HS-5 (cell line): Measurements from ENCODE around the gene SLC30A3.
"Not testable (repeated sequence)": the region's sequence is repeated elsewhere in the genome, so short reads cannot be mapped to it uniquely, and the experiment has no call there.

Experiments
- DNase-seq: peaks from one replicate; pipeline ENCODE4 v3.0.0-alpha.2; 2012; ENCODE audit warnings: low read depth

SLC30A3 gene

DNA sequence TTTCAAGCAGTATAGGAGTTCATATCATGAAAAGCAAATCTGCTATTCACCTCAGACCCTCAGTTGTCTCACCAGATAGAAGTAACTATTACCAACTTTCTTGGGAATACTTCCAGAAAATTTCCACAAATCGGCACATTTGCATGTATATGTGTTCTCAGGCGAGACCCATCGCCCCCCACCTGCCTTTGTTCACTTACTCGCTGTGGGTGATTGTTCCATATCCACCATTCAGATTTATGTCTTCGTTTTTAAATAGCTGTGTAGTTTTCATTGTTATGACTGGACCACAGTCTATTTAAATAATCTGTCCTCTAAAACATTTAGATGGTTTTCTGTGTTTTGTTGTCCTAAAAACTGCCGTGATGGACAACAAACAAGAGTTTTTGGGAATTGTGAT is 22.6 kb upstream of the SLC30A3 start:
- no peak for DNase-seq

DNA sequence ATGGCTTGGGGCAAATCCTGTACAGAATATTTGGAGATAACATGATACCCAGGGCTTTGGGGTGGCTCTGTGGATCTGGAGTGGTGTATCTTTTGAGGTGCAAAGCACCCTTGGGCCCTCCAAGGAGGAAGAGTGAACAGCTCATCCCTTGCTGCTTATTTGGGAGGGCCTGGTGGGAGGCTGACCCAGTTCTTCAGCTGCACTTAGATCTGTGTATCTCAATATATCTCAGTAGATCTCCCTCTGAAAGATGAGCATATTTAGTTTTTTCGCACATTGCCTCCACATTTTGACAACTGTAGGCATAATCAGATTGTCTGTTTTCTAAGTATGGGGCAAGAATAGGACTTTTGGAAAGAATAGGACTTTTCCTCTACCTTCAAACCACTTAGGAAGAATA is 22.1 kb upstream of the SLC30A3 start:
- no peak for DNase-seq

DNA sequence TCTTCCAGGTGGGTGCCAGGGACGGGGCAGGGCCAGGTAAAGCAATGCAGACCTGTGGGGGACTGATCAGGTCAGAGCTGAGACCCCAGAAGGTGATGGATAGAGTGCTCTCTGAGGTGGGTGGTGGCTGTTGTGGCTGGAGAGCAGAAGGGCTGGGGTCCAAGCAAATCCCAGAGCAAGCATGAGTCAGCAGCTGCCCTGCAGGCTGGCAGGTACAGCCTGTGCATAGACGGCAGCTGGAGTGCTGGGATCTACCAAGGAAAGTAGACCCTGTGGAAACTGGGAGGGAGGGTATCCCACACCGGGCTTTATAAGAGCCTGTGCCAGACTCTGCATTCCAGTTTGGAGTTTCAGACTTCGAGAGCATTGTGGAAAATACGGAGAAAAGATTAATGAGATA is 20.0 kb upstream of the SLC30A3 start:
- DNase-seq = no peak

DNA sequence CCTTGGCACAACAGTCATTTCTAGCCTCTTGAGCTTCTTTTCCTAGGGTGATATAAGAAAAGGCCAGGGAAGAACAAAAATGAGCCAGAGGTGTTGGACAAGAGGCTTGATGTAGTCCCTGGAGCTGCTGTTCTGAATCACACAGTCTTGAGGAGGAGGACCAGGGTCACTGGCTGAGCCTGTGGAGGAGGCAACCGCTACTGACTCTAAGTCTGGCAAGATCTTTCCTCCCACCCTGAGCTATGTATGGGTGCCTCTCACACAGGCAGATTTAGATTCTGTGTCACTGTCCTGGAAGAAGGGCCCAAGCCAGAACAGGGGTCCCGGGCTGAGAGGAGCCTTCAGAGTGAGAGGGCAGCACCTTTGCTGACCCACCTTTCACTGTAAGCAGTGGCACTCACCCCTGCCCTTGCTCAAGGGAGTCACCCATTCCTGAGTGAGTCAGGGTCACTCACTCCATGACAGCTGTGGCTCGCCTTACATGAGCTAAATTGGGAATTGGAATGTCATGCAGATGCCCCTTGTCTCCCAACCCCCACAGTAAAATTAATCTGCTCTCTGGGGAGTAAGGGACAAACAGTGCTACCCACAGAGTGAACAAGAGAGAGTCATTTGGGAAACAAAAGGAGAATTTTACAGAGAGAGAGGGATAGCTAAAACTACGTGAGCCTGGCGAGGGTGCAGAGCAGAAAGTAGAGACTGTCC is 19.2 kb upstream of the SLC30A3 start, which contains the start of gene TRIM54:
Gene TRIM54 (plus strand): TSS at position 575 of the 705 bp plus-strand sequence. CDS start 303 bp downstream, outside the sequence.
- no peak for DNase-seq

DNA sequence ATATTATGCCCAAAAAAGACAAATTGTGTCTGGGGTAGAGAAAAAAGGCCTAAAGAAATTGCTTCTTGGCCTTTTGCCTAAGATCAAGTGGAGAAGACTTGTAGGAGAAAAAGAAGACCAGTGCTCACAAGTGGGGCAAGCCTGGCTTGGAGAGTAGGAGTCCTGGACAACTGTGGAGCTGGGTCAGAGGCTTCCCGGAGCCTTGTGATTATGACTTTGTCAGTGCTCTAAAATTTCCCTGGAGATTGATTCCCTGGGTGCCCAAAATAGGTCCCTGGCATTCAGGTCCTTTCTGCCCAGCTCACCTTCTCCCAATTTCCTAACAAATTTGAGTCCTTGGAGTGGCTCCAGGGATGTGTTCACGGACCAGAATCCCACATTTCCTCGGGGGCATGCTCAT is 18.6 kb upstream of the SLC30A3 start:
- no peak for DNase-seq

DNA sequence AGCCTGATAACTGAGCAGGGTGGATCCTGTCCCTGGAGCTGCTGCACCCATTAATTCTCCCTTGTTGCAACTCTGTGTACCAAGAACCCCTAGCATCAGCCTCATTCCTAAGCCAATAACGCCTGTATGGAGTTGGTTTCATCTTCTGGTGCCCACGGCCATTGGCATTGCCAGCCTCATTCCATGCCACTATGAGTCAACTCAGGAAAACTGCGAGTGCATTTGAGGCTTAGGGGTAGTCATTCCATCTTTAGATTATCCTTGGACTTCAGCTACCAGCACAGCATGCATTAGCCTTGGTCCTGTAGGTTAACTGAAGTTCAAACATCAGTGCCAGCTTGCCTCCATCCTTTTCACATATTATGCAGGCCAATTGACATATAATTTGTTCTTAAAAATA is 18.0 kb upstream of the SLC30A3 start:
- DNase-seq = no peak

DNA sequence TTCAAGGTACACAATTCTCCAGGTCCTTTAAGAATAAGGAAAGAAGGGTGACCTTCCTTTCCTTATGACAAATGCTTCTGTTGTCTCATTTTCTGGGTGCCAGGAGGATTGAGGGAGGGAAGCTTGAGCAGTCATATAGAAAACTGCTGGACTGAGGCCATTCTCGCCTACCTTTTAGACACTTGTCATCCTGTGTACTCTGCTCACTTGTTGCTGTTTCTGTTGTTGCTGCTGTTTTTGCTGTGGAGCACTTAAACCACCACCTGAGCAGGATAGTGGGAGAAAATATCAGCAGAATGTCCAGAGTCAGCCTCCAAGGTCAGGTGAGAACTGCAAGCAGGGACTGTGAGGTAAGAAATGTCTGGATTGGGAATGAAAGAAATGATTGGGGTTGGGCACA is 15.2 kb upstream of the SLC30A3 start:
- DNase-seq = no peak

DNA sequence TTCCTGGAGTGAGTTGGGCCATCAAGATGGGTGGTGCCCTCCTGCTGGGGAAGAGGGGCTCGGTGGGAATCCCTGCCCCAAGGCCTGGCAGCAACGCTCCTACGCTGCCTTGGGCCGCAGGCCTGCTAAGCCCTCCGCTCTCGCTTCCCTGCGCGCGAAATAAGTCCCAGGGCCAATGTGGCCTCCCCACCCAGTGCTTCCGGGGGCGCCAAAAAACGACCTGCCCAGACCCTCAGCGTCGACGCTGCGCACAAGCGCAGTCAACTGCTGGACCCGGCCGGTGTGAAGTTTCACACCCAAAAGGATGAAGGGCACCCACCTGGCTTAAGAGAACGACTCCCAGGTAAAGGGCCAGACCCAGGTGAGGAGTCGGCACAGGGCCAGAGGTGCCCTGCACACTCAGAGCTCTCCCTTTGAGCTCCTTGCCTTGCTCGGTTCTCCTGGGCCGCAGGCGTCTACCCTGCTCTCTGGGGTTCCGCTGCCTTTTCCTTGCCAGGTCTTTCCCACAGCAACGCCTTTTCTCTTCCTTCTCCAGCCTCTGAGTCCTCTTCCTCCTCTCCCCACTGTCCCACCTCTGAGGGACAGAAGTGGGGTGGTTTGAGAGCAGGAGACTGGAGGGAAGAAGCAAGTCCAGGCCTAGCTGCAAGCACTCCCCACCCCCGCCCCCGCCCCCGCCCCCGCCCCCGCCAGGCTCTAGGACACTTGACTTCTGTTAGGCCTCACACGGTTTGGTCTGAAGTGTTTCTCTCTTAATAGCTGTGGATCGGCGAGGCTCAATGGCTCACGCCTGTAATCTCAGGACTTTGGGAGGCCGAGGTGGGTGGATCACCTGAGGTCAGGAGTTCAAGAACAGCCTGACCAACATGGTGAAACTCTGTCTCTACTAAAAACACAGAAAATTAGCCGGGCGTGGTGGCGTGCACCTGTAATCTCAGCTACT is 12.6 kb upstream of the SLC30A3 start, which contains the start of gene DNAJC5G:
Gene DNAJC5G (plus strand): TSS at position 223 of the 940 bp plus-strand sequence. CDS start 1,296 bp downstream, outside the sequence.
- DNase-seq = no peak

DNA sequence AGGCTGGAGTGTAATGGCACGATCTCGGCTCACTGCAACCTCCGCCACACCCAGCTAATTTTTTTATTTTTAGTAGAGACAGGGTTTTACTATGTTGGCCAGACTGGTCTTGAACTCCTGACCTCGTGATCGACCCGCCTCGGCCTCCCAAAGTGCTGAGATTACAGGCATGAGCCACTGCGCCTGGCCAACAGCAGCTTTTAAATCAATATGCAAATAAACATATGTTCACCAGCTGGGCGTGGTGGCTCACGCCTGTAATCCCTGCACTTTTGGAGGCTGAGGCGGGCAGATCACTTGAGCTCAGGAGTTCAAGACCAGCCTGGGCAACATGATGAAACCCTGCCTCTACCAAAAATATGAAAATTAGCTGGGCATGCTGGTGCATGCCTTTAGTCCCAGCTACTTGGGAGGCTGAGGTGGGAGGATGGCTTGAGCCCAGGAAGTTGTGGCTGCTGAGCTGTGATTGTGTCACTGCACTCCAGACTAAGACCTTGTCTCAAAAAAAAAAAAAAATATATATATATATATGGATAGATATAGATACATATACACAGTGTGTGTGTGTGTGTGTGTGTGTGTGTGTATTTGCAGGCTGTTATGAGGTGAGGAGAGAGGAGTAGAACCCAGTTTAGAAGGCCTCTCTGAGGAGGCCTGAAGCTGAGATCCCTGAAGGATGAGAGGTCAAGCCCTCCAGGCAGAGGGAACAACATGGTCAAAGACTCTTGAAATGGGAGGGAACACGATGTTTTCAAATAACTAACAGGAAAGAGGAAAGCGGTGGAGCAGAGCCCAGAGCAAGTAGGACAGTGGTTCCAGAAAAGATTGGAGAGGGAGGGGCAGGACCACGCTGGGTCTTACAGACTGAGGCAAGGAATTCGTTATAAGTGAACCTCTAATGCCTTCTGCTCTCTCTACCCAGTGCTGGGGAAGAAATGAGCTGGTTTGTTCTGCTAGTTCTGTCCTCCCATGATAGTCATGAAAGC is 10.0 kb upstream of the SLC30A3 start:
- DNase-seq = not testable (repeated sequence)

DNA sequence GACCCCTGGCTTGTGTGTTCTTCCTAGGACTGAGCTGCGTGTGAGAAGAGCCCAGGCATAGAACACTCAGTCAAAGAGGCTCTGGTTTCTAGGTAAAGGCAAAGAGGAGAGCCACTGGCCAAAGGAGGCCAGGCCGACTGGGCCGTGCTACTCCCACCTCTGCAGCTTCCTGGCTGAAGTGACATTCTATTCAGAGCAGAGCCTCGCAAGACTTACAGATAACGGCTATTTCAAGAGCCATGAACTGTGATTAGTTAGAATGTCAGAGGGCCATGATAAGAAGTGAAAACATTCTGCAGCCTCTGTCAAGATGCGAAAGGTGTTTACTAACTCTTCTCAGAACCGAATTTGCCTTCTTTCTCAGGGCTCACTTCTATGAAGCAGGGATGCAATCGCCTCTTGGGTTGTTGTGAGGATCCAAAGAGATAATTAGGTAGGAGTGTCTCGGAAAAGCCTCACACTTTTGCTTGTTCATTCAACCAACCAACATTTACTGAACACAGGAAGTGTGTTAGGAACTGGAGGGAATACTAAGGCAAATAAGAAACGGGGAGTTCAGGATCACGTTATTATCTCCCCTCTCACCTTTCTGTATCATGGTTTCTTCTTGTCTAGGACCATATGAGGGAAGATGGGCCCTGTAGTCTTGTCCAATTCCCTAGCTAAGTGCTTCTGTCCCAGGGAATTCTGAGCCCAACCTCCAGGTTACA is 8.9 kb upstream of the SLC30A3 start:
- no peak for DNase-seq

DNA sequence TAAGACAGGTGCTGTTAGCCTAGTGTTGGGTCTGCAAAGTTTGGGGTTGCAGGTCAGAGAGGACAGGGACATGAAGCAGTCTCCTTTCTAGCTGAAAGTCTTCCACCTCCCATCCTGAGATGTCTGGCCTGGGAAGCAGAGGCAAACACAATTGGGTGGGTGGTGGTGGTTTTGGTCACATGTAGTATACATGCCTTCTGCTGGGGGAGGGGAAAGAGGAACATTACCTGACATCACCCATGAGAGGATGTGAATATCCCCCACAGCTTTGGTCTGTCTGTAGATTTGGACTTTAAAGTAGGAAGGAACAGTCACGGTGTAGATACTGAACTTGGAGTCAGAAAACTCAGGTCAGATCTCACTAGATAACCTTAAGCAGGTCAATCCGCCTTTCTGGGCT is 7.8 kb upstream of the SLC30A3 start:
- no peak for DNase-seq

DNA sequence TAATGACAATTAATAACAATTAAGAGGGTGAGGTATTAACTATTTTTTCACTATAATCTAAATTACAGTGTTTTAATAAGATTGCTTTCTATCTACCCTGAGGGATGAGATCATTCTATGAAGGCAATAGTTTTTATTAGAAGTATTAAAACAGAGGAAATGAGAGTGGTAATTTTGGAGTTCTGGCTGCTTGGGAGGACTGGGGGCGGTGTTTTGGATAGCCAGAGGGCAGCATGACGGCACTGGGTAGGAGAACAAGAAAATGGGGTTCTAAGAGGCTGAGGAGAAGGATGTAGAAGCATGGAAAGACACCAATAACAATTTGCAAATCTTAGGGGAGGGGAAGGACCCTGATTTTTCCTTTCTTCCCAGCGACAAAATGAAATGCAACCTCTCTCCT is 7.3 kb upstream of the SLC30A3 start:
- DNase-seq = no peak

DNA sequence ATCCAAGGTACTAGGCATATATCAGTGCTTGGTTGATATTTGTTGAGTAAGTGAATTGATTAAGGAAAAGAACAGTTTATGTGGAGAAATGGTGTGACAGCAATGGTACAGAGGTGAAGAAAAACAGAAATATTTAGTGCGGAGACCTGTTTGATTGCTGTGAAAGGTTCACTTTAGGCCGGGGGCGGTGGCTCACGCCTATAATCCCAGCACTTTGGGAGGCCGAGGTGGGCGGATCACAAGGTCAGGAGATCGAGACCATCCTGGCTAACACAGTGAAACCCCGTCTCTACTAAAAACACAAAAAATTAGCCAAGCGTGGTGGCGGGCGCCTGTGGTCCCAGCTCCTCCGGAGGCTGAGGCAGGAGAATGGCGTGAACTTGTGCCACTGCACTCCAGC is 5.4 kb upstream of the SLC30A3 start:
- DNase-seq = not testable (repeated sequence)

DNA sequence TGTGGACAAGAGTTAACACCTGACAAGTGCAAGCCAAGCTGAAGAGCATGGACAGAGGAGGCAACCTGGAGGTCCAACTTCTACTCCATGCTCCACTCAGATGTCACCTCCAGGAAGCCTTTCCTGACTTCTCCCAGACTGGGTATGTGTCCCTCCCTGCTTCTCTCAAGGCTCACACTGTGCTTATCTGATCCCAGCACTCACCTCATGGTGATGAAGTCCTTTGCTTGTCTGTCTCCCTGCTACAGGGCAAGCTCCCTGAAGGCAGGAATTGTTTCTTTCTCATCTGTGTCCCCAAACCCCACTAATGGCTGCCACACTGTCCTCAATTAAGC is 2.7 kb upstream of the SLC30A3 start:
- no peak for DNase-seq

DNA sequence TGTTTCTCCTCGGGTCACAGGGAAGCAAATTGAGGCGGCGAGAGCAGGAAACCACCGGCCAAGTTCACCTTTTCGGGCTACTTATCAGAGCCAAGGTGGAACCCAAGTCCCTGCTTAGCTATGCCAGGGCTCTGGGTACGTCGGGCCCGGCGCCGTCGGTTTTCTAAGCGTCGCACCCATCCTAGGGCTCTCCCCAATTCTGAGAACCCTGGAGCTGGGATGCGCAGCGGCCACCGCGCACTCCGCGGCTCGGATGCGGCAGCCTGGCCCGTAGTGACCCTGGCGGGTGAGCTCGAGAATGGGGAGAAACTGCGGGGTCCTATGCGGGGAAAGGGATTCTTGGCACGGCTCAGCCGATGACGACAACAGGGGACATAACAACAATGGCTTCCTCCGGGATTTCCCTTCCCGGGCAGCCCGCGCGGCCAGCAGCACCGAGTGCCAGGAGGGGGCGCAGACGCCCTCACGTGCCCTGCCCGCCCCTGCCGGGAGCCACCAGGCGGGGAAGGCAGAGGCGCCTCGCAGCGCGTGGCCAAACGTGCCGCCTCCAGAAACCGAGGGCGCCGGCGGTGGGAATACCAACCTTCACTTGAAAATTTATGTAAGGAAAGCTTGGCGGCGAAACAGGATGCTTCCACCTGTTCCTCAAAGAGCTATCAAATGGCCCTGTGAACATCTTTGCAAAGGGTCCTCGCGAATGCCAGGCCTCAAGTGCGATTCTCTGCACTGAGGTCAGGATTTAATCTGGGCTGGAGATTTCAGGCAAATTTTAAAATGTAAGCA is 2.1 kb upstream of the SLC30A3 start:
- no peak for DNase-seq

DNA sequence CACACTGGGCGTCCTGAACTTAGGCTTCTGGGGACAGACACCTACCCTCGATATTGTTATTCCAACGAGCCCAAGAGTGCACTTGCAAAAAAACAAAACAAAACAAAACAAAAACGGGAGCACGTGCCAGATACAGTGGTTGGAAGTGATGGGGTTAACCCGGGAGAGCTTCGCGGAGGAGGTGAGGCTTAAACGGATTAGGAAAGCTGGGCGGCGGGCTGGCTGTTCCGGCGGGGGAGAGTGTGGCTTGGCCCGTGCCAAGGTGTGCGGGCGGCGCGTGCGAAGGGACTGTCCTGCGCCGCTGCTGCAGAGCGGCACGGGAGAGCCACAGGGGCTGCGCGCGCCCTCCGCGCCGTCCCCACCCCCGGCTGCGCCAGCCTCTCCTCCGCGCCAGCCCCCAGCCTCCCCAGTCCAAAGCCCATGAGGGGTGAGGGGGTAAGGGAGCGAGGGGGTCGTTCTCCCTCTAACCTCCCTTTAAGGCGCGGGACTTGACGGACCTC is 1.5 kb upstream of the SLC30A3 start:
- no peak for DNase-seq

DNA sequence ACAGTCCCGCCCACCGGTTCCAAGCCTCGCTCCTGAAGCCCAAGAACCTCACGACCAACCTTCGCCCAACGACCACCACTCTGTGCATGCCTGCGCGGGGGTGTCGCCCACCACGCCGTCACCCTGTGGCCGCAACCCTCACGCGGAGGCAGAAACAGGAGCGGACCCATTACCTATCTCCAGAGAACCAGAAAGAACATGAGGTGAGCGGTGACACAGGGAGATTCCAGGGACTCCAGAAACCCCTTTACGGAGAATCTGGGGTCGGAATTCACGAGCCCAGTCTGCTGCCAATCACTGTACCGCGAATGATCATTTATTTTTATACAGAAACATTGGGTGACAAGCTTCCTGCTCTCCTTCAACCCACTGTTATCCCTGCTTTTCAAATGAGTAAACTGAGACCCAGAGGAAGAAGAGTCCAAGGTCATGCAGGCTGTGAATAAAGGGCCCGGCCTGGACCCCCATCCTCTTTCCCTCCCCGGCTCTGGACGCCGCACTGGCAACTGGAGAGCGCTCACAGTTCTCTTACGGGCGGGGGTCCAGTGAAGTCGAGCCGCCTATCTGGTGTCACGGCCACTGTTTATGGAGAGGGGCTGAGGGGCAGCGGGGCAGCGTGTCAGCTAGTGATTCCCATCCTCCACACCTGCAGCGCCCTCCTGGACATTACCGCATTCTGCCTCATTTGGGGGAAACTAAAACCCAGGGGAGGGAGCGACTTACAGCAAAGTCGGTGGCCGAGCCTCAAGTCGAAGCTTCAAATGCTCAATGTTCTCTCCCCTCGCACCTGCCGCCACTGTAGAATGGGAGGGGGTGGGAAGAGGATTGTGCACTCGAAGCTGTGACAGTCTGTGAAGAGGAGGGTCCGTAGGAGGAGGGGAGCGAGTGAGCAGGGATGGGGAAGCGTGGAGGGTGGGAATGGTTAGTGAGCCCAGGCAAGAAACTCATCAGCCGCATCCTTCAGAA is 723 bp upstream of the SLC30A3 start:
- no peak for DNase-seq

DNA sequence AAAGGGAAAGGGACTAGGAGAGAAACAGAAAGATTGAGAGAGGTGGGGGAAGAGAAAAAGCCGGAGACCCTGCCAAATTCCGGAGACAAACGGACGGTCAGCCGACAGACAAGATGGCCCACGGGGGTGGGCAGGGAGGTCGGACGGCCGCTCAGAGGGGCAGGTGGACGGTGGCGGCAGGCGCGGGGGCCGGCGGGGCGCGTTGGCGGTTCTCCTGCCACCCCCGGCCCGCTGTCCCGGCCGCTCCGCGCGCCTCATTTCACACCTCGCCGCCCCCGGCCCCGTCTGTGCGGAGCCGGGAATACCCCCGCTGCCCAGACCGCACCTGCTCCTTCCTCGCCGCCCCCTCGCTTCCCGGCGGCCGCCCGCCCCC is 935 bp downstream of the SLC30A3 start:
- no peak for DNase-seq

DNA sequence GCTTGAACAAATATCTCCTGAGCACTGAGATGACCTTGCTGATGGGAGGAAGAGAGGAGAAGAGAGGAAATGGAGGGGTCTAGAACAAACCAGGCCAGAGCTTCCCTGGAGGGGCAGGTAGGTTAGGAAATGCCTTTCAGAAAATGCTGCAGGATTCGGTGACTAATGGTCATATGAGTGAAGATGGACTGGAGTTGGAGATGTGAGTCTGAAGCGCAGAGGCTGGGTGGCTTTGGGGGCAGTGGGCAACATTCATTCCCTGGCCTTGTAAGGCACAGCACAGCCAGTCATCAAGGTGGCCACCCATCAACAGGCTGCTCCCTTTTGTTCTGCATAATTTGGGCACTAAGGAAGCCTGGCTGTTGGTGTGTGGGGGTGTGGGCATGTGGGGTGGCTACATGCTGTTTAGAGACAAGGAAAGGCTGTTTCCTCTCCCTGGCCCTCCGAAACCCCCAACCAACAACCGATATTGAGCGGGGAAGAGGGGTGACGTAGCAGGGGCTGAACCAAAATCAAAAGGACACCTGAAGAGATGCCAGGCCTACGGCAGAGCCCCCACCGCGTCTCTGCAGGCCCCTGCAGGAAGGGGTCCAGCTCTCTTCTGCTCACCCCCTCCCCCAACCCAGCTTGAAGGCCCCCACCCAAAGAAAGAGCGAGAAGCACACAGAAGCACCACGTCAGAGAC is 1.5 kb downstream of the SLC30A3 start:
- DNase-seq = no peak
